Occipital lobe (tissue), 2 donors: ENCODE results near the gene CA12. TPM values are rescaled to one million over a fixed set of nuclear protein-coding genes. Genes with fewer than 3 reads are reported as not detected.

Experiments
- DNase-seq: peaks from one replicate; lab custom pipeline; 2025; lab: John Stamatoyannopoulos, UW
- total RNA-seq: library from RNA; depleted of rRNA; stranded (reverse); fragments of >200 nt; gene quantifications from one replicate; pipeline ENCODE4 v1.2.3, GENCODE V29; 2014

The CA12 gene
- total RNA-seq, 1 donor from 2014 or later = 8.7 TPM

DNA sequence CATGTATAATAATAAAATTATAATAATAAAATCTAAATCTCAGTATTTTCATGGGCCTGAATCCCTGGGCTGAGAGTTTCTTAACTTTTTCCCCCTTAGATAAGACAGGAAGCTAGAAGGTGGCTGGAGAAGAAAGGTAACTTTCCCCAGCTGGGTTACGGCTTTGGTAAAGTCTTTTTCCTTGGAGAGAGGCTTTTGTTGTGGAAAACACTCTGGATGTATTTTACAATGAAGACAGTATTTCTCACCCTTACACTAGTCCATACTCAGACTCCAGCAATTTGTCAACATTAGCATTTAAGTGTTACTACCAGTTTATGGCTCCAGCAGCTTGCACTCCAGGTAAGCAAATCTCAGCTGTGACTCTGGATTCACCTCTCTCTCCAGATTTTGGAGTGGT, 69.4 kb downstream of the CA12 start:
- DNase-seq = no peak

DNA sequence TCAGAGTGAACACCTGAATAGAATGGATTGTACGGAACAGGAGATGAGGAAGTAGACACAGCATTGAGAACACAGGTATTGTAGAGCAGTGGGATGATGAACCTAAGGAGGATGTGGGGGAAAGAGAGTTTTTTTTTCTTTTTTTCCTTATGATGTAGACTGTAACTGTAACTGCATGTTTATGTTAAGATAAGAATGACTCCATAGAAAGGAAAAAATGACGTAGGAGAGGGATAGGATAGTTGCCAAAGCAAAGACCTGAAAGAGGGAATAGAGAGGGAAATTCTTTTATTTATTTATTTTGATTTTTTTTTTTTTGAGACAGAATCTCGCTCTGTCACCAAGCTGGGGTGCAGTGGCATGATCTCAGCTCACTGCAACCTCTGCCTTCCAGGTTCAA, 71.0 kb downstream of the CA12 start:
- no peak for DNase-seq

DNA sequence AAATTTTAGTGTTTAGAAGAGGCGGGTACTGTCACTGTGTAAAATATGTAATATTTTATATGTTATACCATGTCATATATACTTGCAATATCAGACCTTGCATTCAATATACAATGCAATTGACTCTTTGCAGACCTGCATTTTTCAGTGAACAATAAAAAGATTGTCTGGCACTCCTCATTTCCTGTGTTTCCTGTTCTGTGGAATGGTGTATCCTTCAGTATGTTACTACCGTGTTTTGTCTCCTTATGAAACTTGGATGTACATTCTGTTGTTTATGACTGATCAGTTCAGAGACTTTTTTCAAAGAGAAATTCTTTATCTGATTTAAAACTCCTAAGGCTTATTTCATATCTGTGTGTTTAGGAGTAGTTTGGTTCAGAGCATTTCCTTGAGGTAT, 72.7 kb downstream of the CA12 start:
- no peak for DNase-seq

- DNase-seq = no peak
Measured at GRCh38 chr15:63308491-63308890, 73.2 kb downstream of the CA12 start.

DNA sequence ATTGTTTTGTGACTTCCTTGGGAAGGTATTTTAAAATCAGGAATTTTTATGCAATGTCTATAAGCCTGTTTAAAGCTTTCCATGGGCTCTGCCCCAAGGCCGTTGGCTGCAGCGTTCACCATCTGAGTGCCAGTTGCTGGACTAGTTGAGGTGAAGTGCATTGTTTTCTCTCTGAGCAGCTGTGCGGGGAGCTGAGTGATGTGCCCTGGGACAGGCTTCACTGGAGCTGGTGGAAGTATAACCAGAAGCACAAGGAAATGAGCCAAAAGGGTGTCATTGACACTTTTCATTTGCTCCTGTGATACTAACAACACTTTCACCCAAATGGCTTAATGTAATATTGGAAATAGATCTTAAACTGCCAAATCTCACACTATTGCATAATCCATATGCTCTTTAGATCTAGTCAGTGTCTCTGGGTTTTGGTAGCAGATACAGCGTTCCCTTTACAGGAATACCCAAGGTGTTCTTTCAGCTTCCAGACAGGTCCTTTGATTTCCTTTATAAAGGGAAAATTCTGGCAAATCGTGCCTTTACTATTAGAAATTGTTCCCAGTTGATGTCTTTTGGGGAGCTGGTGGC, 75.1 kb downstream of the CA12 start:
- DNase-seq = no peak

DNA sequence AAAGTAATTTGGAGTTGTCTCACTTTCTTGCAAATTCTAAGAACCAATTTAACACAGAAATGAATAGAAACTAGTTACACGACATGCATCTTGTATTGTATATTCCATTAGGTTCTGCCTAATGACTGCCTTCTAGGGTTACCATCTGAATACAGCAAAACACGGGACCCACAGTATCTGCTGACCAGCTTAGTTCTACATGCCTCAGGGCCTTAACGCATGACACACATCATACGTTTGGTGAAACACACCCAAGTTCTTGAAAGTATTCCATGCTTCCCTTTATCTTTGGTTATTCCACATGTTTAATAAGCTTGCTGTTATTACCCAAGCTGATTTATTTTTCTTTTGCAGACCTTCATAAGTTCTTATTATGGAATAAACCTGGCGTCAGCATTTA, 76.4 kb downstream of the CA12 start:
- no peak for DNase-seq

DNA sequence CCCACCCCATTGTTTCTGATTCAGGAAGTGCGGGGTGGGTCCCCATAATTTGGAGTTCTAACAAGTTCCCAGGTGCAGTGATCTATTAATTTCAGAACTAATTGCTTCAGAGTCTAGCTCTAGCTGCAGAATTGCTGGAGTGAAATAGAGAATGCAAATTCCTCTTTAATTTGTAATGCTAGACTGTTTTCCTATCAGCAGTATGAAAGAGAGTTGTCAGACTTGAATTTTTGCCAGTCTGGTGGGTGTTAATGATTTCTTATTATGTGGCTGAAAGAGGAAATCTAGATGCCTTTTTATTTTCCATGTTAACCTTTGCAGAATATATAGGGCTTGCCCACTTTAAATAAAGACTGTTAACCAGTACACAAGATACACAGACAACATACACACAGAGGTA, 80.6 kb downstream of the CA12 start:
- DNase-seq = no peak

GRCh38 chr15:63299943-63300575, 81.6 kb downstream of the CA12 start:
- DNase-seq = no peak

- DNase-seq = no peak
Measured at GRCh38 chr15:63296195-63296594, 85.5 kb downstream of the CA12 start.

- DNase-seq = no peak
Measured at GRCh38 chr15:63295341-63295740, 86.3 kb downstream of the CA12 start.

- no peak for DNase-seq
Measured at GRCh38 chr15:63294359-63294758, 87.3 kb downstream of the CA12 start.

- no peak for DNase-seq
Measured at GRCh38 chr15:63292771-63293170, 88.9 kb downstream of the CA12 start.

DNA sequence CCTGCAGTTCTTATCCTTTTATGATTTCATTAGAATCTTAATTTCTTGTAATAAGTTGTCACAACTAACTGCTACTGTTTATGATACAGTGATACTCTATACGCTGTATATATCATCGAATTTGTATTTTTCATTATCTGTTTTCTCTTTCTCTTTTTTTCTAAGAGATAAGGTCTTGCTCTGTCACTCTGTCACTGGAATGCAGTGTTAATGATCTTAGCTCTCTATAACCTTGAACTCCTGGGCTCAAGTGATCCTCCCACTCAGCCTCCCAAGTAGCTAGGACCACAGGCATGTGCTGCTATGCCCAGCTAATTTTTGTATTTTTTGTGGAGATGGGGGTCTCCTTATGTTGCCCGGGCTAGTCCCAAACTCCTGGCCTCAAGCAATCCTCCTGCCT, 89.4 kb downstream of the CA12 start:
- no peak for DNase-seq

DNA sequence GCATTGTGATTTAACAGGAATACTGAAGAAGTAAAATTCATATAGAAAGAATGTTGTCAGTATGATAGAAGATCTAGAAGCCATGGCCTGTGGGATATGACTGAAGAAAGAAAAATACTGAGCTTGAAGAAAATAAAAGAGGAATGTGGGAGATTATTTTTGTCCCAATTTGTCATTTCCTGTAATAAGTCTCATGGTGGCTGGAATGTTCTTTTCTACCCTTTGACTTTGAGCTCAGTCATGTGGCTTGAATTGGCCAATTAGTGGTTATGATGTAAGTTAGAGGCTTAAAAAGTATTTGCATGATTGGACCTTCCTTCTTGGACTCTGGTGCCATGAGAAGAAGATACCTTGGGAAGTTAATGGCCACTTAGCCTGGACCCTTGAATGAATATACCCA, 90.1 kb downstream of the CA12 start:
- DNase-seq = no peak

DNA sequence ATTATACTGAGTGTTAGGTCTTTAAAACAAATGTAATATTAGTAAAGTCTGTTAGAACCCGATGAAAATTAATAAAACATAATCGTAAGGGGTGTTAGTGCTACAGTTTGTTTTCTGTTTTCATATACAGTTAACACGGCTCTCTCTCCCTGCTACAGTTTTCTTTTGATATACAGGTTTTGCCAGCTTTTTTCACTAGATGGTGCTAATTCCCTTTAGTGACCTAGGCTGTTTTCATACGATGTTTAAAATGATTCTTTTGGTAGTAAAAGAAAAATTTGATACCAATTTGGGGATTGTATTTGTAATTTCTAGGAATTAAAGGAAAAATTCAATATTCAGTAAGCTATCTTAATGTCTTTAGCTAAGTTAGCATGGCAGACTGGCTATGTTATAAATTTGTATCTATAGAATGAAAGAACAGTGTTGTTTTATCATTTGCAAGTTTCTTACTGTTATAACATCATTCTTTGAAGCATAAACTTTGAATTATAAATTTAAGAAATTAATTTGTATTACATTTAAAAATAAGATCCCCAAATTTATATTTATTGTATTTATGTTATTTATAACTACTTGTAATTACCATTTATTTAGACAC, 92.8 kb downstream of the CA12 start:
- no peak for DNase-seq

- DNase-seq = no peak
Measured at GRCh38 chr15:63288342-63288741, 93.3 kb downstream of the CA12 start.

- no peak for DNase-seq
Measured at GRCh38 chr15:63287109-63287508, 94.5 kb downstream of the CA12 start.

- DNase-seq = no peak
Measured at GRCh38 chr15:63284335-63284734, 97.3 kb downstream of the CA12 start.

- DNase-seq = no peak
Measured at GRCh38 chr15:63283126-63283525, 98.5 kb downstream of the CA12 start.

DNA sequence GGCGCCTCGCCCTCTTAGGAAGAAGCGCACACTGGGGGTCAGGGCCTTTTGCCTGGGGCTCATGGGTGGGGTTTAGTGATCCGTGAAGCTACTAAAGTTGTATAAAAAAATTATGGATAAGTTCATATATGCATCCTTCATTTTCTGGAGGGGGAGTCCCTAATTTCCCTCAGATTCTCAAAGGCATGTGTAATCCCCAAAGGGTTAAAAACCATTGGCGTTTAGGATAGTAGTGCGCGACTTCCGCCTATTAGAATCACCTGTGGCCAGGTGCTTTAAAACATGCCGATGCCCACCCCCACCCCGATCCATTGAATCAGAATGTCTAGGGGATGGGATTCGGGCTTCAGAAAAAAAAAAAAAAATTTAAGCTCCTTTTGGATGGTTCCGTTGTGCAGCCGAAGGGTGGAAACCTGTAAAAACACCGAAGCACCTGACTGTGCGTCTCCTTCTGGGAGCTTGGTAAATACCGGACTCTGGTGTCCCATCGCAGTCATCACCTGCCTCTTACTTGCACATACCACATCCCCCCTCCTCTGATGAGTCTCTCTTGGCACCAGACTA, 103.7 kb downstream of the CA12 start:
- DNase-seq = no peak

- peak; percentile 78 for DNase-seq
Measured at GRCh38 chr15:63277038-63277892, 104.4 kb downstream of the CA12 start, which contains the start of gene APH1B. Gene APH1B, plus strand, starts transcription at chr15:63277605. Its CDS starts 19 bp downstream, at chr15:63277624.
